Activated T-cell treated with anti-CD3 and anti-CD28 coated beads for 24 hours (primary cell): Measurements from ENCODE around the gene ZNF185.

Experiments used
- DNase-seq: peaks from one replicate; pipeline ENCODE4 v3.0.0-alpha.2; 2020; ENCODE audit warnings: low read depth

The ZNF185 gene

DNA sequence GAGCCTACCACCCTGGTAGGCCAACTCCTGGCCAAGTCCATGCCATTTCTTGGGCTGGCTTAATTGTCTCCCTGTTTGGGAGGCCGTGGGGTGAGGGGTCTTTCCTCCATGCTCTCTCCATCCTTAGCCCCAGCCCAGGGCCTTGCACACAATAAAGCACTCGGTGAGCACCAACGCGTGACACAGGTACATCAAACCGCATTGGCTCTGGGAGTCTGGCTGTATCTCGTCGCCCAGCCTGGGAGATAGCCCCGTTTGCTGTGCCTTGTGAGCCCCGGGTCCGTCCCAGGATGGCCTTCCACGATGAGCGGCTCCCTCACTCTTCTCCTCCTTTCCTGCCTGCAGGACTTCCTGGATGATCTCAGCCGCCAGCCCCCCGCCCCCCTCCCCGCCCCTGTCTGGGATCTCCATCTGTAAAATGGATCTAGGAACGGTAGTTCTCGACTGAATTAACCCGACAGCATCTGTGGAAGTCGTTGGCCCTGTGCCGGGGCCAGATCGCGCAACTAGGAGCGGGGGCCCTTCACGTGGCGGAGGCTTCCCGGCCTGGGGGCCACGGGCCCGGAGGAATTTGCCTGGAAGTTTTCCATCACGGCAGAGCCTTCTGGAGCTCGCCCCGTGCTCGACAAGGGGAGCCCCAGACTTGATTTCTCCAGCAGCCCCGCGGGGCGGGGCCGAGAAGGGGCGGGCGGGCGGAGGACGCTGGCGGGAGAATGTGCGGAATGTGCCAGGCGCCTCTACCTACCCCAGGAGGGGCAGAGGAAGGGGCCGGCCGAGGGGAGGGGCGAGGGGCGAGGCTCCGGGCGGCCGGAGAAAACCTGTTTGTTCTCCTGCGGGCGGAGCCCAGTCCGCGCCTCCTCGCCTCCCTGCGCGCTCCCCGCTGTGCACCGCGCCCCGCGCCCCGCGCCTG is at the start of gene ZNF185:
Gene ZNF185 (plus strand): TSS at position 846 of the 910 bp plus-strand sequence. CDS start 16,423 bp downstream, outside the sequence.
- no peak for DNase-seq

DNA sequence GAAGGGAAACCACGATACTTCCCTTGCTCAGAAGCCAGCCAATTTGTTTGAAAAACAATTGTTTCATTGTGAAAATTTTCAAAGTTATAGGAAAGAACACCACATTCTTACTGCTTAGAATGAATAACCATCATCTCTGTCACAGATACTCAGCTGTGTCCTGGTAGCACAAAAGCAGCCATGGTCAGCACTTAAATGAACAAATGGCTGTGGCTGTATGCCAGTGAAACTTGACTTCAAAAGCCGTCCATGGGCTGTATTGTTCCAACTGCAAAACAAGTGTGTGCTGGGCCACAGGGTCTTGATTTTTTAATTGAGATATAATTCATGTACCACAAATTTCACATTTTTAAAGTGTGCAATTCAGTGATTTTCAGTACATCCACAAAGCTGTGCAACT is 47.4 kb upstream of the ZNF185 start:
- DNase-seq = no peak

DNA sequence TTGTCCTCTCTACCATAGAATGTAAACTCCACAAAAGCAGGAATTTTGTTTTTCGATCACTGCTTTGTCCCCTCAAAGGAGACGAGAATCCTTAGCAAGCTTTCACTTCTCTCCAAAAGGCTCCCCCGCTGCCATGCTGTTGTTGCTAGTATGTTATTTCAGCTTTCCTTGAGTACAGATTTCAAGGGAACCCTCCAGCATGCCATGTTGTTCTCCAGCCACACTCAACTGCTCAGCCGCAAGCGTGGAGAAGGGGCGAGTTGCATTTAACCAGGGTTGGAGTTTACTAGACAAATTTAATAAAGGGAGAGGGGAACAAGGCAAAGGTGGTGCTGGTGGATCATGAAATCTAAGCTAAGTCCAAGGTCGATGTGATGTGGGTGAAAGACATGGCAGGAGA is 43.9 kb upstream of the ZNF185 start:
- DNase-seq = no peak

DNA sequence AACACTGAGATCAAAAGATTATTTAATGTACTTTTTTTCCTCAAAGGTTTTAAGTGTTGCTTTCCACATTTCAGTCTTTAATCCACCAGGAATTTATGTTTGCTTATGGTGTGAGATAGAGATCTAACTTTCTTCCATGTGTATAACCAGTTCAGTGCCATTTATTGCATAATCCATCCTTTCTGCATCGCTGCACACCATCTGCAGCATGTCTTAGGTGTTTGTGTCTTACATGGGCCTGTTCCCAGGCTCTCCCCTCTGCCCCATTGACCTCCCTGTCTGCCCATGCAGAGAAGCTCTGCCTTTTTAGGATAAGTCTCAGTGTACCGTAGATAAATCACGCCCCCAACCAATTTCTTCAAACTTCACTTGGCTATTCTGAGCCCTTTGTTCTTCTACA is 36.8 kb upstream of the ZNF185 start:
- no peak for DNase-seq

DNA sequence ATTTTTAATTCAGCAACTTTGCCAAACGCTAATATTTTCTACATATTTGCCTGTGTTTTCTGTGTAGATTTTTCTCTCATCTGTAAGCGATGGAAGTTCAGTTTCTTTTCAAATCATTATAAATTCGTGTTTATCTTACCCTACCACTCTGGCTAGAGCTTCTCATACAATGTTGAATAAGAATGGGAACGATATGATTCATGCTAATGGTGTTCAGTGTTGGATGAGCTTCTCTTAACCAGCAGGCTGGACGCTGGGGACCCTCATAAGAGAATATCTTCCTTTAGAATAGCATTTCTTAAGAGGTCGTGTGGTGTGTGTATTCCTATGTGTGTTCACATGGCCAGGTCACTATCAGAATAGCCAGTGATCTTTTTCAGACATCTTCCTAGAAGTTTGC is 36.0 kb upstream of the ZNF185 start:
- no peak for DNase-seq

DNA sequence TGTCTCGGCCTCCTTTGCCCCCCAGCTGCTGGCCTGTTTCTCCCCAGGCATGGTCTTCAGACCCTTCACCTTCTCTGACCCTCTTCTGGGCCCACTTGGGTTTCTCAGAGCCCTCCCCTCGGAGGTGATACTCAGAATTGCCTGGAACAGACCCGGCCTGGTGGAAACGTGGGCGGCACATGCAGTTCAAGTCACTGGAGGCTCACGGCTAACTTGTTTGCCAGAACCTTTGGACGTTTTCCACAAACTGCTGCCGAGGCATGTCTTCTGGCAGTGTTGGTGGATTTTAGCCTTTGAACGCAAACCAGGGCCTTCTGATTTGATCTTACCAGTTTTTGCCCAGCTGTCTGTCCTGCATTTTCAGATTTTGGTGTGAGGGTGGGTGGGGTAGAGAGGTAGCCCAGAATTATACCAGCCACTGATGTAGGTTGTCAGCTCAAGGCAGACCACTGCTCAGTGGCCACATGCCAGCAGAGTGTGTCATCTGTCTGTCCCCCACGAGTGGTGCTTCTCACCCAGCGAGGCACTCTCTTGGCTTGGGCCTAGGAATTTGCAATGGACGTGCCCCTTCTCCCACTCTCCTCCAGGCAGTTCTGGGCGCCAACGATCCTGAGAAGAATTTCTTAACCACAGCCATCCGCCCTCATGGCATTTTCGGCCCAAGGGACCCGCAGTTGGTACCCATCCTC is 32.5 kb upstream of the ZNF185 start:
- no peak for DNase-seq

DNA sequence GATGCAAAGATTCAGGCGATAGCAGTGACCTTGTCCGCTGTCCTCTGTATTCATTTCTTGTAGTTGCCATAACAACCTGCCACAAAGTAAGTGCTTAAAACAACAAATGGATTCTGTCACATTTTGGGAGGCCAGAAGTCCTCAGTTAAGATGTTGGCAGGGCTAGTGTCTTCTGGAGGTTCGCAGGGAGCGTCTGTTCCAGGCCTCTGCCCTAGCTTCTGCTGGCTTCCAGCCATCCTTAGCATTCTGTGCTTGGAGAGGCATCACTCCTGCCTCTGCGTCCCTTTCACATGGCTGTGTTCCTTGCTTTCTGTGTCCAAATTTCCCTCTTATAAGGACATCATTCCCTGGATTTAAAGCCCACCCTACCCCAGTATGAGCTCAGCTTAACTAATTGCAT is 31.5 kb upstream of the ZNF185 start:
- DNase-seq = no peak

DNA sequence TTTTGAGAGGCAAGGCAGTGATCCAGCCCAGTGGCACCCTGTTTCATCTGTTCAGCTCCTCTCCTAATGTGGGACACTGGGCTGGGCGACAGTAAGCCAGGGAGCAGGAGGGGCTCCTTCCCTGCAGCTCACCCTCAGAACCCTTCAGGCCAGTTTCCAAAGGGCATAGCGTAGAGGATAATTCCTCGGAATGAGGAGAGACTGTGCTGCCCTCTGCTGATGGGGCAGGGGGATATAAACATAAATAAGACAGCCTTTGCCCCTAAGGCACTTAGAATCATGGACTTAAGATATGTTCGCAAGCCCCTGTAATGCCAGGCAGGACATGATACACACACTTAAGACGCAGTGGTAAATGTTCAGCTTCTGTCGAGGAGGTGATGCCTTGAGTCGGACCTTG is 27.9 kb upstream of the ZNF185 start:
- DNase-seq = no peak

DNA sequence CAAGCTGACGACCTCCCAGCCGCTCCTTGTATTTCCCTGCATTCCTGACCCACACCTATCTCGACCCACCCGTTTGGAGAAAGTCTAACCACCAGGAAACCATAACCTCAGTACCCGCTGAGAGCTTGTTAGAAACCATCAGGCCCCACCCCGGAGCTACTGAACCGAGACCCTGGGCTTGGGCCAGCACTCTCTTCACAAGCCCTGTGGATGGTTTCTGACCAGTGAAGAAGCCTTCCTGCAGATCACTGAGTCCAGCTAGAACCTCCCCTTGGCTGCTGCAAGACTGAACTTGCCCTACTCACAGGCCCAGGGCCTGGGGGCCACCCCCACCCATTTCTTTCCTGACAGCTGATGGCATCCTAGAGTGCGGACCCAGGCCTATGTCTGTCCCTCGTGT is 26.6 kb upstream of the ZNF185 start:
- no peak for DNase-seq

DNA sequence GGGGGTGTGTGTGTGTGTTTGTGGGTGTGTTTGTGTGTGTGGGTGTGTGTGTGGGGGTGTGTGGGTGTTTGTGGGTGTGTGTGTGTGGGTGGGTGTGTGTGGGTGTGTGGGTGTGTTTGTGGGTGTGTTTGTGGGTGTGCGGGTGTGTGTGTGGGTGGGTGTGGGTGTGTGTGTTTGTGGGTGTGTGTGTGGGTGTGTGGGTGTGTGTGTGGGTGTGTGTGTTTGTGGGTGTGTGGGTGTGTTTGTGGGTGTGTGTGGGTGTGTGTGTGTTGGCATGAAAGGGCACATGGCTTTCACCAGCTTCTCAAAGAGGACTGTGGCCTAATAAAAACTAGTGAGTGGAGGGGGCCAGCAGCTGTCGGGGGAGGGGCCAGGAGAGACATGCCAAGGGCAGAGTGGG is 25.3 kb upstream of the ZNF185 start:
- no peak for DNase-seq

DNA sequence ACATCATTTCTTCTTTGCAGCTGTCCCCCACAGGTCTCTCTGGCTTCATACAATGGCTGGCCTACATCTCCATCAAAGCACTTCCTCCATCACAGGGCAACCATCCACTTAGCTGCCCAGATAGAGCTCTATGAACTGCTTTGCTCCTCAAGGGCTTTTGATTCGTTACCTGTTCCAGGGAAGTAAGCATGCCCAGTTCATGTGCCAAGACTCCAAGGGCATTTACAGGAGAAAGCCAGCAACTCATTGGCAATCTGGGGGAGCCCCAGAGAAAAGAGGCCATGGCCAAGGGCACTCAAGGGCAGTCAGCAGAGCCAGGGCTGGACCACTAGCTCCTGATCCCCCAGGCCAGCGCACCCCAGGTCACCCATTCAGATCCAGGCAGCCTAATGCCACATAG is 24.5 kb upstream of the ZNF185 start:
- DNase-seq = no peak

DNA sequence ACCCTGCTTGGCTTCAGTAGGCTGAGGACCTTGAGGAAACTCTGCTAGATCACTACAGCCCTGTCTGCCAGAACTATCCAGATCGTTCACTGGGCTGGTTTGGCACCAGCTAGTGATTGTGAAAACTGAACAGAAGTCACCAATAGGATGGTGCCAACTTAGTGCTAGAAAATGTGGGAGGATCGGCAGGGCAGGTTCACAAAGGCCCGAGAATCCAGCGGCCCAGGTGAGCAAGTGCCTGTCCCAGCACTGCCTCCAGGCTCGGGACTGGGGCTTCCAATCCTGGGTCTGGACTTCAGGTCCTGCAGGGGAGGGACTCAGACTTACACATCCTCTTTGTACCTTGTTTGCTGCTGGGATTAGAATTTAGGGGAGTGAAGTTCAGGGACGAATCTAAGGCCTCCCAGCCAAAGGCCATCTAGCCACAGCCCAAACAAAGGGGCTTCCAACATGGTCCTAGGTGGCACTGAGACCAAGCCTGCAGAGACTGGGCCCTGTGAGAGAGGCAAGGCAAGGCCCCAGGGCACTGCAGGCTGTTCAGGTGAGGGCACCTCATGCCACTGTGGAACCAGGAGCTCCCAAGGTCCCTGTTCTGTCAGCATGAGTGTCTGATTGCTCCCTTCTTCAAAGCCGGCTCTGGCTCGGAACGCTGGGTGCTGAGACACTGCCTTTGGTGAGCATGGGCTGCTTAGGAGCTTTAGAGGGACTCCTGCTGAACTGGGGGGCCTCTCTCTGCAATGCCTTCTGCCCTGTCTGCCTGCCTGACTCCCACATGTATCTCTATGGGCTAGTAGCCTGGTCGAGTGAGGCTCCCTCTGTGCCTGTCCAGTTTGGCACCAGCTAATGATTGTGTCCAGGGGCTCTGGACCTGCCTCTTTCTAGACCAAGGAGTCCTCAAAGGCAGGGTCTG is 20.7 kb upstream of the ZNF185 start:
- DNase-seq = no peak

DNA sequence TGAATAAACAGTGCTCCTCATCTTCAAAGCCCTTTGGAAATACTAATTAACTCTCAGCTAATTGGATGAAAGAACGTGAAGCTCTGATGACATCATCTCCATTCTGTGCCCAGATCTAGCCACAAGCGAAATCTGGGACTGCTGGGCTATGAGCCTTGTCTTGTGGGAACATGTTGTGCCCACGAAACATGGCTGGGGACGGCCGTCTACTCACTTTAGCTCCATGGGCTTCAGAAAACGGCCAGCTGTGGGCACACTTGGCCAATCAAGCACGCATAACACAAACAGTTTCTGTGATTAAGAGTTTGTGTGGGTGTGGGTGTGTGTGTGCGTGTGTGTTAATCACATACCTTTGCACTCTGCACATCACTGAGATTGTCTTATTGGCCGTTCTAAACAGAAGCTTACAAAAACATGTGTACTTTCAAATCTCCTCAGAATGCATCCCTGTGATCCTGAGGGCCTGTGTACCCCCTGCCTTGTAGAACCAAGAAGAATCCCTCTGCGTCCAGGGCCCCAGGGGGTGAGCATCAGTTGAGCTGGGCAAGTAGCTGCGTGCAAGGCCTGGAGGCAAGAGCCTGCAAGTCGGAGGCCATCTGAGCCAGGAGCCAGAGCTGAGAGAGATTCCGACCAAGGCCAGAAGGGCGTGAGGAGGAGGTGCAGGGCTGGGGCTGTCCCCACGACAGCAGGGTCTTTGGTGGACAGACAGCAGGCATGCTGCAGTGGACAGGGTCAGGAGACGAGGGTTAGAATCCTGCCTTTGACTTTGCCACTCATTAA is 18.7 kb upstream of the ZNF185 start:
- DNase-seq = no peak

DNA sequence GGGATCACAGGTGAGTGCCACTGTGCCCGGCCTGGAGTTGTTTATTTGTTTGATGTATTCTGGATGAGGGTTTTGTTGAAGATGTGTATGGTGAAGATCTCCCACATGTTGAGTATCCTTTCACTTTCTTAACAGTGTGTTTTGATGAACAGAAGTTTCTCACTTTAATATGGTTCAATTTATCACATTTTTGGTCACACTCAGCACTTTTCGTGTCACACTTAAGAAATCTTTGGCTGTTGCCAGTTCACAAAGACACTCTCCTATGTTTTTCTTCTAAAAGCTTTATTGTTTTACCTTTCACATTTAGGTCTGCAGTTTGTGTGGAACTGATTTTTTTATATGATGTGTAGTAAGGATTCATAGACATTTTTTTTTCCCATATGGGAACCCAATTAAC is 16.6 kb upstream of the ZNF185 start:
- no peak for DNase-seq

DNA sequence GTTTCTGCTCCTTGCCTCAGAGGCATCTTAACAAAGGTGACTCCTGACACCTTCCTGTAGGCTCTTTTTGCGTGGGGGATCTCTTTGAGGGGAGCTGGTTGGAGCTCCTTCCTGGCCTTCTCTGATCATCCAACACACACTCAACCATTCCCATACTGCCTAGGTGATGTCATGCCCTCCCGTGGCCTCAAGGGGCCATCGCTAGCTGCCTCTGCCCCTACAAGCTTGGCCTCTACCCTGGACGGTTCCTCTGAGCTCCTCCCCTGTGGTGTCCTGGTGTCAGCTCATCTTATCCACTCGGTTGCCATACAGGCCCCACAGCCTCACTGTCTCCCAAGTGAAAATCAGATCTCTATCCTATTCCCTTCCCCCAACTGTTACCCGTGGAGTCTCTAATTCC is 13.7 kb upstream of the ZNF185 start:
- DNase-seq = no peak

DNA sequence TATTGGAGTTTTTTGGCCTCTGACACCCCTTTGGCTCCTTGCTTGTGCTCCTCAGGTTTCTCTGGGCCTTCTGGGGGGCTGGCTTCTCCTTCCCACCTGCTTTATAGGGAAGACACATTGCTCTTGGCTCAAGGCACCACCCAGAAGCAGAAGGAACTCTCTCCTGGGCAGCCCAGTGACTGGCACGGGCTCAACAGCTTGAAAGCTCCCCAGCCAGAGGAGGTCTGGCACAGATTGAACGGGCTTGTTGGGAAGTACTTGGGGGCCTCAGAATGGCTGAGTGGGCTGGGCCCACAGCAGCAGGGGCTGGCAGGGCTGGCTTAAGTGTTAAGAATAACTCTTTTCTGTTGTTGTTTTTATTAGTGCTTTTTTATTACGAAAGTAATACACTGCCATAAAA is 11.2 kb upstream of the ZNF185 start:
- DNase-seq = no peak

DNA sequence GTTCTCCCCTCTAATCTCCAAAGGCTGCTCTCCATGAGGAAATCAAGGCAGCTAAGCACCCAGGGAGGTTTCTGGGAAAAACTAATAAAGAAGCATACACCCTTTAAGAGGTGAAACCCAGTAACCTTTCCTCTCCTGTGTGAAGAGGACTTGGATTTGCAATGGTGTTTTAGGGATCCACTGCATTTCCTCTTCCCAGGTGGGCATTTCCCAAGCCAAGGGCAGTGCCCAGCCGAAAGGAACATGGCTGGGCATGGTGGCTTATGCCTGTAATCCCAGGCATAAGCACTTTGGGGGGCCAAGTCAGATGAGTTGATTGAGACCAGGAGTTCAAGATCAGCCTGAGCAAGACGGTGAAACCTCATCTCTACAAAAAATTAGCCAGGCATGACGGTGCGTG is 5.4 kb upstream of the ZNF185 start:
- DNase-seq = no peak

DNA sequence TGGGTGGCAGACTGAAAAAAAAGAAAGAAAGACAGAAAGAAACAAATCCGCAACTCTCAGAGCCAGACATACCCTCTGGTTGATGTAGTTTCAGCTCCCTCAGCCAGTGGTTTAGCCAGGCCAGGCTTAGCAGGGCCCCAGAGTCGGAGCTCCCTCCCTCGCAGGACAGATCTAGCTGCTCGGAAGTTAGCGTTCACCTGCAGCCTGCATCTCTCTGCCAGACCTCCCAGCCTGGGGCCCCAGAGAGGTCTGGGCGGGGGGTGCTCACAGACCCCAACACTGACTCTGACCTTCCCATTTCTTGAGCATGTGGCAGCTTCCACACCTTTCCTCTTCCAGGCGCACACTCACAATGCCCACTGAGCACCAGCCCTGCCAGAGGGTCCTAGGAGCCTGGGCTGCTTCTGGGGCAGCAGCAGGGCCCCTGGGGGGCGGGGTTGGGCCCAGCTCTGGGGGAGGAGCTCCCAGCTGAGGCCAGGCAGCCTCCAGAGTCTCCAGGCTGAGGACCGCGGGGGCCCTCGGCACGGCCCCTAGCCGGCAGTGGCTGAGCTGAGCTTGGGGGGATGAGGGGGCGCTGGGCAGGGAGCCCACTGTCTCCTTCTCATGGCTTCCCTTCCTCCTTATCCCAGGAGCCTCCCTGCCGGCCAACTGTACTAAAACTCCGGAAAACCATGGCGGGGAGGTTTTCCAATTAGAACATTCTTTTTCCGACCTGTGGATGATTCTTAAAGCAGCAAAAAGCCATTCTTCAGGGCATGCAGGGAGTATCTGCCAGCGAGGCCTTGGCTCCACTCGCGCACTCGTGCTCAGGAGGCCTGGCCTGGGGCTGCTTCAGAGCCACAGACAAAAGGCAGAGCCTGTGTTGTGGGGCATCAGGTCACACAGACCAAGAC is 4.6 kb upstream of the ZNF185 start:
- DNase-seq = no peak

DNA sequence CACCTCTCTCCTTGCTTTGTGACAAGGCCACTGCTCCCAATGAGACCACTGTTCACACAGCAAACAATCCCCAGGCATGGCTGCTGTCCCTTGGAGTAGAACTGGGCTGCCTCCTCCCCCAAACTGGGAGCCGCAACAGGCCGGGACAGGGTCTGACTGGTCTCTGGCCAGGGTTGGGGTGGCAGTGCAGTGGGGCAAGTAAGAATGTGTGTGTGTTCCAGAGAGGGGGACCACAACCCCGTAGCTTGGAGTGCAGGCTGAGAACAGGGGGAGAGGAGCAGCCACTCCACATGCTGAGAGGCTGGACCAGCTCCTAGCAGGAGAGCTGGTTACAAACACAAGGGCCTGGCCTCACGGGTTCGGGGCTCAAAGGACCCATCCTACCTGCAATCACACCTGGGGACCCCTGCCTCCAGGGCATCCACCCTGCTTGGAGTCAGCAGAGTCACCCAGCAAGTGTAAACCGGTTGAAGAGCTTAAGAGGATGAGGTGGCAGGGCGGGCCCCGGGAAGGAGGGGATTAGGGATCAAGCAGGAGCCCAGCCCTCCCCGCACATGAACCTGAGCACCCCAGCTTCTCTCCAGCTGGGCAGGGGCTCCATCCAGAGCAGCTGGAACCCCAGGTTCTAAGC is 3.8 kb upstream of the ZNF185 start:
- DNase-seq = no peak

DNA sequence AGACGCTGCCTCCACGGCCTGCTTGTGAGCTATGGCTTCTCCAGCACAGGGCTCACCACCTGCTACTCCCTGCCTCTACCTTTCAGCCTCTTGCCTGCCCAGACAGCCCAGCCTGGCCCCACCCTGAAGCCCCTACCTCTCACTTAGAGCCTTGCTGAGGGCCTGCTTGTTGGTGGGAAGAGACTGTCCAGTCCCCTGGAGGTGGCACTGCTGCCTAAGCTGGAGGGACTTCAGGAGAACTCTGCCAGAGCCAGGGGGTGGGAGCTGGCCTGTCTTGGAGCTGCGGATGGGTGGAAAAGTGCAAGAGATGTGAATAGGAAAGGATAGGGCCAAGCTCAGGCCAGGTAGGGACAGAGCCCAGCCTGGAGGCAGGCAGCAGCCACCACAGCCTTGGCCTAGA is 2.7 kb upstream of the ZNF185 start:
- no peak for DNase-seq
